ENCODE results near the gene APMAP.

Gene APMAP

GRCh38 chr20:24964506-24964840 is 28.1 kb downstream of the APMAP start:
- DNase-seq = no peak

GRCh38 chr20:24963672-24964505 is 28.7 kb downstream of the APMAP start:
- no peak for DNase-seq

GRCh38 chr20:24962510-24962909 is 30.0 kb downstream of the APMAP start:
- no peak for DNase-seq

DNA sequence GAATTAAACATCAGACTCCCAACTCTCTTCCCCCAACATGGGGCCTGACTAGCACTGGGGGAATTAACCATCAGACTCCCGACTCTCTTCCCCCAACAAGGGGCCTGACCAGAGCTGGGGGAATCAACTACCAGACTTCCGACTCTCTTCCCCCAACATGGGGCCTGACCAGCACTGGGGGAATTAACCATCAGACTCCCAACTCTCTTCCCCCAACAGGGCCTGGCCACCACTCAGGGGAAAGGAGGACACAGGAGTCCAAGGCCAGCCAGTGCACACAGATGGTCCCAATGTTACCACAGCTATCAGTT is 30.4 kb downstream of the APMAP start:
- no peak for DNase-seq

DNA sequence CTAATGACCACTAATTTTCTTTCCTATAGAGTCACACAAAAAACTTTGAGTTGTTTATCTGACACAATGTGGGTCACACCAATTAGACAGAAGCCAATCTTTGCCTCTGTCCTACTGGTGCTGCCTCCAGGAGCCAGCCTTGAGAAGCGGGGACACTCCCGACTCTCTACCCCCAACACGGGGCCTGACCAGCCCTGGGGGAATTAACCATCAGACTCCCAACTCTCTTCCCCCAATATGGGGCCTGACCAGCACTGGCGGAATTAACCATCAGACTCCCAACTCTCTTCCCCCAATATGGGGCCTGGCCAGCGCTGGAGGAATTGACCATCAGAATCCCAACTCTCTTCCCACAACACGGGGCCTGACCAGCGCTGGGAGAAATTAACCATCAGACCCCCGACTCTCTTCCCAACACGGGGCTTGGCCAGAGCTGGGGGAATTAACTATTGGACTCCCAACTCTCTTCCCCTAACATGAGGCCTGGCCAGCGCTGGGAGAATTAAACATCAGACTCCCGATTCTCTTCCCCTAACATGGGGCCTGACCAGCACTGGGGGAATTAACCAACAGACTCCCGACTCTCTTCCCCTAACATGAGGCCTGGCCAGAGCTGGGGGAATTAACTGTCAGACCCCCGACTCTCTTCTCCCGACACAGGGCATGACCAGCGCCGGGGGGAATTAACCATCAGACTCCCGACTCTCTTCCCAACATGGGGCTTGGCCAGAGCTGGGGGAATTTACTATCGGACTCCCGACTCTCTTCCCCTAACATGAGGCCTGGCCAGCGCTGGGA is 31.0 kb downstream of the APMAP start:
- no peak for DNase-seq

- no peak for DNase-seq
These were observed 31.7 kb downstream of the APMAP start for GRCh38 chr20:24960861-24961260.

- no peak for DNase-seq
These were observed 32.2 kb downstream of the APMAP start for GRCh38 chr20:24960302-24960801.

DNA sequence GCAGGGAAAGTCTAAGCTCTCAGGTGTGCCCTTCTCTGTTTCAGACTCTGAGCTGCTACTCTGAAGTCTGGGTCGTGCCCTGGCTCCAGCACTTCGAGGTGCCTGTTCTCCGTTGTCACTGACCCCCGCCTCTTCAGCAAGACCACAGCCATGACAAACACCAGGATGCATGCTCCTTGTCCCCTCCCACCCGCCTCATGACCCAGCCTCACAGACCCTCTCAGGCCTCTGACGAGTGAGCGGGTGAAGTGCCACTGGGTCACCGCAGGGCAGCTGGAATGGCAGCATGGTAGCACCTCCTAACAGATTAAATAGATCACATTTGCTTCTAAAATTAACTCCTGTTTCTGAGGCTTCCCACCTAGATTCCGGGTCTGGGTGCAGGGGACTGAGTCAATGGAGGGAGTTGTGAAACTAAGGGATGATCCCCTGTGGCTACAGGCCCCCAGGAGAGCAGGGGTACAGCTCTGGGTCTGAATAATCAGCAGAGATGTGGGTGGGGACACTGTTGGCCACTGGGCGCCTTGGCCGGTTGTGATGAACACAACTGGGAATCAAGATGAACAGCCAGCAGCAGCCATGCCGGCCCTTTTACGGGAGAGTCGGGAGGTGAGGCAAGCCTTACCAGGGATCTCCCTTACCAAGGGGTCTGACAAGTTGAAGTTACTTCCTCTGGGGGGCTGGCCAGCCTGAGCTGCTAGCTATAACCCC is 32.8 kb downstream of the APMAP start:
- DNase-seq = no peak

GRCh38 chr20:24958506-24959385 is 33.8 kb downstream of the APMAP start:
- no peak for DNase-seq

DNA sequence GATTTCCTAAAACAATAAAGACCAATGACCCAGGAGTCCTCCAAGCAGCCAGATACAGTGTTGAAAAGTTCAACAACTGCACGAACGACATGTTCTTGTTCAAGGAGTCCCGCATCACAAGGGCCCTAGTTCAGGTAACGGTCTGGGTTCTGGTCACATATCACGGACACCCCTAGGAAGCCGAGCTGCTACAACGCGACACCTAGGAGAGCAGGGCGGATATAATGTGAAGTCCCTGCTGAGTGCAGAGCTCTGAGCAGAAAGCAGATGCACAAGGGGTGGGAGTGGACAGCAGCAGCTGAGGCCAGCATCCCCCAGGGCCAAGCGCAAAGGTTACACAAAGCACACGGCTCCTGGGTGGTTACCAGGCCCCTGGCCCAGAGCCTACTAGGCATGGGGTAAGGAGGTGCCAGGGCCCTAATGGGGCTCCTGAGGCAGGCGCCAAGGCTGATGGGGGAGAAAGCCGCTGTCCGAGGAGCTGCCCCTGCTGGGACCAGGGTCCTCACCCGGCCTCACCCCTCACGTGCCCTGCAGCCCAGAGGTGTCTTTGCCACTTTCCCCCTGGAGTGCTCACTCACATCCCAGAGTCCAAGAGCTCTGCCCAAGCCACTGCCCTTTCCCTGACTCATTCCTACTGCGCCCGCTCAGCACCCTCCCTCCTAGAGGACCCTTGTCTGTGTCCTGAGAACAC is 35.1 kb downstream of the APMAP start:
- DNase-seq = no peak

DNA sequence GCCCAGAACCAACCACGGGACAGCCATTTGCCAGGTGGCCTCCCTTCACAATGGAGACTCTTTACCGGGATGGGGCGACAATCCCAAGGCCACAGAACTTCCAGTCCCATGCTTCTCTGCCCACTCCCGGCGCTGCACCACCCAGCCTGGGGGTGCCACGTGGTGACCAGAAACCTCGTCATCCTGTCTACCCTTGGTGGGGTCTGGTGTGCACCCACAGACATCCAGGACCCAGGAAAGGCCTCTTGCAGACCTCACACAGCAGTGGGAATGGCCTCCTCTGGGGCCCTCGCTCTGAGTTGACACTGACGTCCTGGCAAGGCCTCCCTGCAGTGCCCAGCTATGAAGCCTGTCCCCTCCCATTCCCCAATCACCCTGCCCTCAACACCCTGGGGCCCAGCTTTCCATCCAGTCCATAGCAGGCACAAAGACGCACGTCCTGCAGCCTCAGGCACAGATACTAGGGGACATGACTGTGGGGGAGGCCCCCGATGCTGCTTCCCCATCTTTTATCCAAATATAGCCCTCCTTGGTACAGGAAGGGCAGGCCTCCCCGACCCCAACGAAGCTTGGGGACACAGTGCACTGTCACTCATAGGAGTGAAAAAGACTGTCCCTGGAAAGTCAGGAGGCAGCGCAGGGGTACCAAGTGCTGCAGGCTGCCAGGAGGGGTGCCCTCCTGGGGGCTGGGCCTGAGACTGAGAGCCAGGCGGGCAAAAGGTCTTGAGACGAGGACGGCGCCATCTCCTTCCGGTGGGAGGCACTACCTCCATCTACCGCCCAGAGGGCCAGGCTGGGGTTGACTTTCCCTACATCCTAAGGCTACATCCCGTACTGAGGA is 36.3 kb downstream of the APMAP start:
- DNase-seq = no peak

- no peak for DNase-seq
These were observed 37.5 kb downstream of the APMAP start for GRCh38 chr20:24955045-24955444.

DNA sequence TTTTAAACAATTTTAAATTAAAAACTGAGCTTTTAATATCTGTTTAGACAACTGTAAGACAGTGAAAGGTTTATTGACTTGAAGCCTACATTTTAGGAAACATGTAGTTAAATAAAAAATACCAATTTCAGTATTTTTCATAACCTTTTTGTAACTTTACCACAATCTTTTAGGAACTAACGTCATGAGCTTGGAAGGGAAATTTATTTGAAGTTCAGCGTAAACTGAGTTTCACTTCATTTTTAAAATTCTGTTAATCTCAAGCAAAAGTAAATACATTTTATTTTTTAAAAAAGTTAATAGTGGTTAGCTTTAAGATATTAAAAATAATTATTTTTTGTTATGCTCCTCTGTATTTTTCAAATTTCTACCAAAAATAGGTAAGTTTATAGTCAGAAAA is 38.0 kb downstream of the APMAP start:
- DNase-seq = no peak

DNA sequence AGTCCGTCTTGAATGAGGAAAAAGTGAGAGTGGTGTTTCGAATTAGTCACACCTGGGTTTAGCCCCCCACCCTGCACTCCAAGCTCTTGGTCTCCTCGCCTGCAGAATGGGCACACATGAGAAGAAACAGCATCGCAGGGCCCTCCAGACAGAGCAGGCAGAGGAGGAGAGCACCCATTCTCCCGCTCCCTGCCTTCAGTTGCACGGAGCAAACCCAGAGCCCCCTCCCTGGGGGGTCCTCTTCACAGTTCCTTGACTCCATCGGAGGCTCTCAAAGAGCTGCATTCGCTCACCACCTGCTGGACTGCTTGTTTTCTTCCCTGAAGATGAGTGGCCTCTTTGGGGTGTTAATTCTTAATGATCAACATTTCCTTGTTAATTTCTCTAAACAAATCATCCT is 38.4 kb downstream of the APMAP start:
- DNase-seq = no peak

- DNase-seq = no peak
These were observed 38.9 kb downstream of the APMAP start for GRCh38 chr20:24953621-24954133.

DNA sequence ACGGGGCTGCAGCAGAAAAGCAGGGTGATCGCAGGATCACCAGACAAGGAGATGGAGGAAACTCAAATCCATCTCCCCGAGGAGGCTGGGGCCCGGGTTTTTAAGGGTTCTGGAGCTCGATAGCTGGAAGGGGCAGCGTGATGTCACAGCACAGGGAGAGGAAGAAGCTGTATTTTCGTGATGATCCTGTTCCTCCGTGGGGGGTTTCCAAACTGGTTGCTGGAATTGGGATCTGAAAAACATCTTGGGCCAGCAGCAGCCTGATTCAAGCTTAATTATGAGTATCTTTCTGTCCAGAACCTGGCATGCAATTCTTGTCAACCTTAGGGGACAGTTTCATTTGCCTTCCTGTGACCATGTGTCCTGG is 39.4 kb downstream of the APMAP start:
- DNase-seq = no peak

GRCh38 chr20:24952376-24953208 is 40.0 kb downstream of the APMAP start:
- DNase-seq = no peak

- peak; percentile 4 for DNase-seq
These were observed 40.9 kb downstream of the APMAP start for GRCh38 chr20:24951536-24952083.

- no peak for DNase-seq
These were observed 41.6 kb downstream of the APMAP start for GRCh38 chr20:24950836-24951525.
